HUES48 (cell line): ENCODE data around the gene ISM1.

Source experiments
- H3K27ac ChIP-seq: one replicate; pipeline ENCODE4 v1.7.0; 2013; ENCODE audit warnings: low read depth, low read length, inconsistent platforms
- H3K27me3 ChIP-seq: 2 replicates; pipeline ENCODE4 v1.6.1; 2013; ENCODE audit warnings: mild to moderate bottlenecking, low read length; ENCODE audit not compliant: control insufficient read depth, insufficient read depth
- H3K36me3 ChIP-seq: 2 replicates; pipeline ENCODE4 v1.6.1; 2013; ENCODE audit warnings: low read length; ENCODE audit not compliant: control insufficient read depth, insufficient read depth
- H3K4me1 ChIP-seq: 2 replicates; pipeline ENCODE4 v1.6.1; 2013; ENCODE audit warnings: mild to moderate bottlenecking, low read length; ENCODE audit not compliant: control insufficient read depth, insufficient read depth
- H3K4me3 ChIP-seq: 2 replicates; pipeline ENCODE4 v1.5.1; 2013; ENCODE audit warnings: mild to moderate bottlenecking, low read depth, low read length
- H3K9ac ChIP-seq: 2 replicates; pipeline ENCODE4 v1.6.1; 2013; ENCODE audit warnings: mild to moderate bottlenecking, low read depth, low read length, moderate library complexity
- H3K9me3 ChIP-seq: 2 replicates; pipeline ENCODE4 v1.6.1; 2013; ENCODE audit warnings: low read length; ENCODE audit not compliant: control insufficient read depth, insufficient read depth

ISM1 gene

DNA sequence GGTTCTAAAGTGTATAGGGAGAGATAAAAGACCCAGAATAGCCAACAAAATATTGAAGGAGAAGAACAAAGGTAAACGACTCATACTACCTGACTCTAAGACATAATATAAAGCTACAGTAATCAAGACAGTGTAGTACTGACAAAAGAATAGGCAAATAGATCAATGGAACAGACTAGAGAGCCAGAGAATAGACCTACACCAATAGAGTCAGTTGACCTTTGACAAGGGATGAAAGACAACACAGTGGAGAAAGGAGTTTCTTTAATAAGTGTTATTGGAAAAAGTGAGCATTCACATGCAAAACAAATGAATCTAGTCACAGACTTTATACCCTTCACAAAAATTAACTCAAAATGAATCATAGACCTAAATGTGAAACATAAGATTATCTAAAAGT, 96.4 kb downstream of the ISM1 start:
- Histone ChIP-seq H3K9ac (no peak overlapping the region), H3K4me1 (no peaks in the 10 kb centered on the region), H3K27ac (no peak overlapping the region), H3K9me3 (peaks cover 8% of the 10 kb centered on the region), H3K36me3 (no peaks in the 10 kb centered on the region), H3K27me3 (no peaks in the 10 kb centered on the region), H3K4me3 (no peak overlapping the region)

- Histone ChIP-seq H3K9ac (no peak overlapping the region), H3K4me3 (no peak overlapping the region), H3K9me3 (peaks cover 8% of the 10 kb centered on the region), H3K4me1 (peaks cover 5% of the 10 kb centered on the region), H3K36me3 (no peaks in the 10 kb centered on the region), H3K27me3 (no peaks in the 10 kb centered on the region), H3K27ac (no peak overlapping the region)
Measured at GRCh38 chr20:13318871-13319521, 97.9 kb downstream of the ISM1 start.

- peaks cover 13% of the 10 kb centered on the region for H3K4me1 ChIP-seq
- H3K4me3 ChIP-seq: no peak overlapping the region
- peaks cover 8% of the 10 kb centered on the region for H3K9me3 ChIP-seq
- no peak overlapping the region for H3K27ac ChIP-seq
- H3K36me3 ChIP-seq: no peaks in the 10 kb centered on the region
- no peak overlapping the region for H3K9ac ChIP-seq
- no peaks in the 10 kb centered on the region for H3K27me3 ChIP-seq
Measured at GRCh38 chr20:13320702-13321101, 99.6 kb downstream of the ISM1 start.

DNA sequence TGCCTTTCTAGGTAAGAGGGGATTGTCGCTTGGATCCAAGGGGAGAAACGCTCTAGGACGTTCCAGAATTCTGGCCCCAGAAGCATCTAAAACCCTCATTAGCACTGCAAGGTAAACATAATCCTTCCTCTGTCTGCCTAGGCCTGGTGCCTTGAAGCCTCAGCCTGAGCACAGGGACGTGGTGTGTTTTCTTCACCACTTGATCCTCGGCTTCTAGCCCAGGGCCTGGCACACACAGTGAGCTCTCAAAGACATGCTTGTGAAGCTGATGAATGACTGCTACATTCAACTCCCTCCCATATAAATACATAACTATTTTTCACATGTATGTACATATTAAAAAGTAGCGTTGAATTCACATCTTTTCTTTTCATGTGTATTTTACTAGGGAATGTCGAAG, 100.3 kb downstream of the ISM1 start:
- Histone ChIP-seq H3K9me3 (peaks cover 8% of the 10 kb centered on the region), H3K27me3 (no peaks in the 10 kb centered on the region), H3K27ac (no peak overlapping the region), H3K4me3 (no peak overlapping the region), H3K36me3 (no peaks in the 10 kb centered on the region), H3K9ac (no peak overlapping the region), H3K4me1 (peaks cover 13% of the 10 kb centered on the region)

DNA sequence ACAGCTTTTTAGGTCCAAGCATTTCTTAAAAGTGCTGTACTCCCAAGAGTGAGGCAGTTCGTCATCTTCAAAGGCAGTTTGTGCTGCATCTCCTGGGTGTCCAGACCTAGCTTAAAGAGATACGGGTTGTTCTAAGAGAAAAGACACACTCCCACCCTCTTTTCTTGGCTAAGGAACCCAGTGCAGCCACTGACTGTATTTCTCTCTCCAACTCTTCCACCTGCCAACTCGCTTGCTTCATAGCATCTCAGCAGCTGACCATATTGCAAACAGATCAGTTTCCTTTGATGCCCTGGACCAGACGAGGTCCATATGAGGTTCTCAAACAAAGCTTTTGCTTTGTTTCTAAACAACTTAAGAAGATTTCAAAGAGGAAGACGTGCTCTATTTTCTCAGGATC, 101.1 kb downstream of the ISM1 start:
- Histone ChIP-seq H3K4me1 (peaks cover 13% of the 10 kb centered on the region), H3K27me3 (no peaks in the 10 kb centered on the region), H3K36me3 (no peaks in the 10 kb centered on the region), H3K4me3 (no peak overlapping the region), H3K9me3 (peaks cover 3% of the 10 kb centered on the region; the same call in 1 of the 2 replicates), H3K27ac (no peak overlapping the region), H3K9ac (no peak overlapping the region)

DNA sequence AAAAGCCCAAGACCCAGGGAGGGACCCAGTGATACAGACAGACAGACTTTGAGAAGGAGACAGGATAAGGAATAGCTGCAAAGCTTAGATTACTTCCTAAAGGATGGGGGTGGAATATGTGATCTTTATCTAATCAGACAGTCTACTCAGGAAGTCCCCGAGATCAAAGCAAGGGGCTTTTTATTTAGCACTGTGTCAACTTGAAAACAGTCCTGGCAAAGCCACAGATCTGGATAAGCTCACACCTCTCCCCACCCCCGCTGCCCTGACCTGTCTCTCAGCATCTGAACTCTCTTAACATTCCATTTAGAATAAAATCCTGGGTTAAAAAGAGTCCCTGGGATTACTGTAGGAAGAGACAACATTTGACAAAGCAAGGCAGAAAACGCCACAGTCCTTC, 101.5 kb downstream of the ISM1 start:
- Histone ChIP-seq H3K27ac (no peak overlapping the region), H3K9ac (no peak overlapping the region), H3K36me3 (no peaks in the 10 kb centered on the region), H3K27me3 (no peaks in the 10 kb centered on the region), H3K9me3 (no peaks in the 10 kb centered on the region), H3K4me1 (peaks cover 13% of the 10 kb centered on the region), H3K4me3 (no peak overlapping the region)

GRCh38 chr20:13325033-13325432, 104.0 kb downstream of the ISM1 start:
- Histone ChIP-seq H3K9ac (no peak overlapping the region), H3K27me3 (no peaks in the 10 kb centered on the region), H3K4me1 (peaks cover 13% of the 10 kb centered on the region), H3K36me3 (no peaks in the 10 kb centered on the region), H3K4me3 (no peak overlapping the region), H3K9me3 (no peaks in the 10 kb centered on the region), H3K27ac (no peak overlapping the region)

DNA sequence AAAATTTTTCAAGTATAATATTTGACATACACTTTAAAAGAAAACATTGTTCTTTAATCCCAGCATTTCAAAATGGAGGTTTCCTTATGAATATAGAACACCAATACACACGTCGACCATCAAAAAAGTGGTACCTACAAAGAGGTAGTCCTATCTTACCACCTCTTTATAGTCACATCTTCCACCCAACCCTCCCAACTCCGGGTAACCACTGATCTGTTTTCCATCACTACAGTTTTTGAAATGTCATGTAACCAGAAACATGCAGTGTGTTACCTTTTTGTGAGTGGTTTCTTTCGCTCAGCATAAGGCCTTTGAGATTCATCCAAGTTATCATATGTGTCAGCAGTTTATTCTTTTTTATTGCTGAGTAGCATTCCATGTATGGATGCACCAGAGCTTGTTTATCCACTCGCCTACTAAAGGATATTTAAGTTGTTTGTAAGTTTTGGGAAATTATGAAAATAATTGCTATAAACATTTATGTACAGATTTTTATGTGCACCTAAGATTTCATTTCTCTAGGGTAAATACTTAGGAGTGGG, 104.8 kb downstream of the ISM1 start:
- Histone ChIP-seq H3K27ac (no peak overlapping the region), H3K9me3 (no peaks in the 10 kb centered on the region), H3K4me1 (peaks cover 13% of the 10 kb centered on the region), H3K4me3 (no peak overlapping the region), H3K27me3 (no peaks in the 10 kb centered on the region), H3K36me3 (no peaks in the 10 kb centered on the region), H3K9ac (no peak overlapping the region)

GRCh38 chr20:13331536-13331935, 110.5 kb downstream of the ISM1 start:
- Histone ChIP-seq H3K27ac (no peak overlapping the region), H3K9ac (no peak overlapping the region), H3K36me3 (no peaks in the 10 kb centered on the region), H3K4me3 (no peak overlapping the region), H3K27me3 (no peaks in the 10 kb centered on the region), H3K9me3 (no peaks in the 10 kb centered on the region), H3K4me1 (no peaks in the 10 kb centered on the region; the same call in 1 of the 2 replicates)

- no peak overlapping the region for H3K4me3 ChIP-seq
- H3K9me3 ChIP-seq: no peaks in the 10 kb centered on the region
- no peak overlapping the region for H3K9ac ChIP-seq
- H3K4me1 ChIP-seq: no peaks in the 10 kb centered on the region; the same call in 1 of the 2 replicates
- no peak overlapping the region for H3K27ac ChIP-seq
- no peaks in the 10 kb centered on the region for H3K36me3 ChIP-seq
- H3K27me3 ChIP-seq: no peaks in the 10 kb centered on the region
Measured at GRCh38 chr20:13333036-13333435, 112.0 kb downstream of the ISM1 start.

- H3K27ac ChIP-seq: no peak overlapping the region
- H3K4me1 ChIP-seq: no peaks in the 10 kb centered on the region; the same call in 1 of the 2 replicates
- no peaks in the 10 kb centered on the region for H3K36me3 ChIP-seq
- no peaks in the 10 kb centered on the region for H3K27me3 ChIP-seq
- H3K4me3 ChIP-seq: no peak overlapping the region
- H3K9me3 ChIP-seq: no peaks in the 10 kb centered on the region
- no peak overlapping the region for H3K9ac ChIP-seq
Measured at GRCh38 chr20:13333793-13334192, 112.7 kb downstream of the ISM1 start.
